HT-29 (cell line): Measurements from ENCODE around the gene ARL15. TPM values are rescaled to one million over a fixed set of nuclear protein-coding genes. Genes with fewer than 3 reads are reported as not detected.

ENCODE experiments used
- DNase-seq: peaks from one replicate; pipeline ENCODE4 v3.0.0-alpha.2; 2015; ENCODE audit warnings: low spot score
- total RNA-seq: library from RNA; depleted of rRNA; stranded (reverse); fragments of >200 nt; shearing (Covaris generic); gene quantifications from 2 replicates; pipeline ENCODE4 v1.2.3, GENCODE V29; 2014

ARL15 gene
- total RNA-seq, 1 experiment from 2014 or later = 27.9 TPM

- DNase-seq = no peak
Measured at GRCh38 chr5:54159153-54159892, 151.1 kb downstream of the ARL15 start.

DNA sequence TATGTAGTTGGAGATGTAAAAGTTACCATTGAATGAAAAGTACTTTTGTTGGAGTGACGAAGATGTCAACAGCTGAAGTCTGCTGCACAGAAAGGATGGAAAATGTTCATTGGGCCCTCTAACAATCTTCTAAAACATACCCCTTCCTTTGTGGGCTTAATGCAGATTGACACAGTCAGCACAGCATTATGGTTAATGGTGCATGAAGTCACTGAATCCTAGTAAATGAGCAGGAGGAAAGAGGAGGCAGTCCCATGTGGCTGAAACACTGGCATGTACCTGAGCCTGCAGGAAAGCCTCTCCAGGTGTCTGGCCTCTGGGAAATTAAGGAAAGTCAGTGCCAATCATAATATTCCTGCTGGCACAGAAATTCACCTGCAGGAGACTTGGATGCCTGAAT, 153.8 kb downstream of the ARL15 start:
- DNase-seq = no peak

DNA sequence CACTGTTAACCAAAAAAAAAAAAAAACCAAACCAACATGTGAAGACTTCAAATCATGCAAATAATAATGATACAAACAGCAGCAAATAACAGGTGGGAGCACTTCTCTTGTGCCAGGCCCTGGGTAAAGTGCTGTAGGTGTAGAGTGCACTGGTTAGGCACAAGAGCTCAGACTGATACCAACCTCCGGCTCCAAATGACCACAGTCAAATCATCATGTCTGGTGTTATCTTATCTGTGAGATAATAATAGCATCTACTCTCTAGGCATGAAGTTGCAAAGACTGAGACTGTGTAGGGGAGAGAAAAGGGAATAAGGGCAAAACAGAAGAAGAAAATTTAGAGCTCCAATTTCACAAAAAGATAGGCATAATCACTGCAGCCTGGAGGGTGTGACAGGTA, 159.5 kb downstream of the ARL15 start:
- DNase-seq = no peak

DNA sequence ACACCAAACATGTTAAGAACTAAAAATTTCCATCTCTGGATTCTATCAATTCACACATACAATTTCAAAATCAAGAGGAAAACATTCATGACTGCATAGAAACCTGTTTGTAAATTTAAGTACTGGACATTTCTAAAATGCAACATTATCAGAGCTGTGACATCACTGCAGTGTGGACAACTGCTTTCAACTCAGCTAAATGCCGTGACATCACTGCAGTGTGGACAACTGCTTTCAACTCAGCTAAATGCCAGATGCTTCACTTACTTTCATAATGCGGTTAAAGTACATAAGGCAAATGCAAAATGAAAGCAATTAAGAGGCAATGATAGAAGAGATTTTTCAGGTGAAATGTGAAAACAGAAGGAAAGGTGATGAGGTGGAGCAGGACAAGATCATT, 161.5 kb downstream of the ARL15 start:
- no peak for DNase-seq

GRCh38 chr5:54148067-54148845, 162.1 kb downstream of the ARL15 start:
- no peak for DNase-seq

- no peak for DNase-seq
Measured at GRCh38 chr5:54146916-54147315, 163.5 kb downstream of the ARL15 start.

DNA sequence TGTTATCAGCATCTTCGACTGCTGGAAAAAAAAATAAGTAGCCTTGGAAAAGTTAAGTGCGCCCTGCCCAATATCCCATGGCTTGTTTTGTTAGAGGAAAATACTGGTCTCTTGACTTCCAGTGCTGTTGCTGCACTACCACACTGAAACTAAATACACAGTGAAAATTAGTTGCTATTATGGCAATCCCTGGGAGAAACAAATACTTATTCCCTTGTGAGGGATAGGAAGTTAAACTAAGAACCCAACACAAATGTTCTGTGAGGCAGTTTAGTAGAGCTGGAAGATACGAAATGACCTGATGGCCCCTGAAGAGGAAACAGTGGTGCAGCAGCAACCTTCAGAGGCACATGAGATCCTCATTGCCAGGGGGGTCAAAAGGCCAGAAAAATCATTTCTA, 164.0 kb downstream of the ARL15 start:
- no peak for DNase-seq

- DNase-seq = no peak
Measured at GRCh38 chr5:54140247-54140840, 170.0 kb downstream of the ARL15 start.

- no peak for DNase-seq
Measured at GRCh38 chr5:54136516-54137440, 173.6 kb downstream of the ARL15 start.

DNA sequence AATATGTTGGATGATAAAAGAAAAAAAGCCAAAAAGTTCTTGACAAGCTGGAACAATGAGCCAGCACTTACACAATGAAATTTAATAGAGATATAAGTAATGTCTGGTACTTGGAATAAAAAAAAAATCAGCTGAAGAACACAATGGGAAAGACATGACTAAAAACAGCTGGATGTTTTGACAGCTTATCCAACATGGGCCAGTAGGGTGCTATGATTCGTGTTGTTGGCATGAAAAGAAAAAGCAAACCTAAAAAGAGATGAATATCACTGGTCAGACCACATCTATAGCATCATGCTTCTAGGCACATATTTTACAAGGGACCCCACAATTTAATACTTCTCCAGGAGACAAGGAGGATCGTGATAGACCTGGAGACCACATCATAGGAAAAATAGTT, 175.3 kb downstream of the ARL15 start:
- no peak for DNase-seq

GRCh38 chr5:54133917-54134316, 176.5 kb downstream of the ARL15 start:
- DNase-seq = no peak

DNA sequence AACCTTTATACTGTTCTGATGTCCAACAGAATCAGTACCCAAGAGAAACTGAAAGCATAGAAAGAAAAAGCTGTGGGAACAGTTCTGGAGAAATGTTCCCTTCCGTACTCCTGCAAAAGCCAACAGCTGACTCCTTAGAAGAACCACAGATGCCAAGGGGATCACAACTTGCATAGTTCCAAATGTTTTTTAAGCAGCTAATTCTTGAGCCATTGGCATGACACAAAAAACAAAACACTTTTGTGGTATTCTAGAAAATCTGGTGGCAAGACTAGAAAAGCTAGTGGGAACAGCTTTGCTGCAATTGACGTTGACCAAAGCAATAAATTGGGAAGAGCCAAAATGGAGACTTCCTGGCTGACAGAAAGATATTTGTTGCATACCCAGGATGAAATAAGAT, 189.9 kb downstream of the ARL15 start:
- DNase-seq = no peak

- no peak for DNase-seq
Measured at GRCh38 chr5:54117957-54118356, 192.4 kb downstream of the ARL15 start.

GRCh38 chr5:54115735-54116403, 194.5 kb downstream of the ARL15 start:
- DNase-seq = no peak

- DNase-seq = no peak
Measured at GRCh38 chr5:54113060-54113459, 197.3 kb downstream of the ARL15 start.

GRCh38 chr5:54109626-54110330, 200.6 kb downstream of the ARL15 start:
- no peak for DNase-seq

- no peak for DNase-seq
Measured at GRCh38 chr5:54108136-54108535, 202.2 kb downstream of the ARL15 start.

DNA sequence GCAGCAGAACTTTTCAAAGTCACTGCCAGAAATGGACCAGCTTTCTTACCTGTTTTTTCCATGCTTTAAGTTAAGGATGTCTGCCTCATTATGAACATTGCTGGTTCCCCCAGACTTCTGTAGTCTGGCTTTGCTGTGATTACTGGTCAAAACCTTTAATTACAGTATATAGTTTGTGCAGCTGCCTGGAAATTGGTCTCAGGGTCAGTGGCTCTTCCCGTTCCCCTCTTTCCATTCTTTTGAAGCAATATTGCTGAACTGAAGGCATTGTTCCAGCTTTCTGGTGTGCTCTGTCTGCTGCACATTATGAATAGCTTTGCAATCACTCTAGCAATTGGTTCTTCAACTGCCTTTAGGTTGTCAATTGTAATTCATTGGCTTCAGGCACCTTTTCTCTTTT, 206.5 kb downstream of the ARL15 start:
- no peak for DNase-seq

DNA sequence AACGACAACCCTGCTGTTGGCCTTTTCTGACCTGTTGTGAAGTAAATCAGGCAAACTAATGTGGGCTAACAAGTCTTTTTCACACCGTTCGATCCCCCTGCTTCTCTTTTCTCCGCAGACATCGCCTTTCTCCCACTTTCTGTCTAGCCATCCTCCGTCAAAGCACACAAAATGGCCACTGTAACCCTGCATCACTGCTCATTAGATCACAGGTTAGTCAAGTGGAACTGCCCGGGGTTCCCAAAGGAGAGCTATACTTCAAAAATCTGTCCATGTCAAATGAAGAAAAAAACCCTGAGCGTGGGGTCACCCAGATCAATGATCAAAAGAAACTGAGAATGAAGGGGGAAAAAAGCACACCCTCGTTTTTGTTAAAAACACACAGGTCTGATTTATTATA, 212.1 kb downstream of the ARL15 start:
- no peak for DNase-seq

DNA sequence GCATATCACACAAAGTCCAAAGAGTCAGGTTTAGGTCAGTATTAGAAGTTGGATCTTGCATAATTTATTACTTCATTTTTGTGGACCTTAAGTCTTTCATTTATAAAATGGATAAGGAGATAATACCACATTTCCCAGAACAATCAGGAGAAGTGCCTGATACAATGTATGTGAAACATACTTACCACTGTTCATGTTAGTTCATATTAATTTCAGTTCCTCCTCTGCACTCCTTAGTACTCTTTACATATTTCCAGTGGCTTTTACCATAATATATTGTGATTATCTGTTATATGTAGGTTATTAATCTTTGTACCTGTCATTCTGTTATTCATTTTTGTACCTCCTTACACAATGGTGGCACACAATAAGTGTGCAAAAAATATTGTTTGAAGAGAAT, 214.4 kb downstream of the ARL15 start:
- DNase-seq = no peak
